Activated CD8-positive, alpha-beta memory T cell treated with anti-CD3 and anti-CD28 coated beads, Interleukin-2, amount 50 U/mL, for 24 hours (primary cell): ENCODE data around the gene BOD1.

Experiments
- DNase-seq: peaks from one replicate; pipeline ENCODE4 v3.0.0-alpha.2; 2020; ENCODE audit errors: extremely low read depth

Gene BOD1

DNA sequence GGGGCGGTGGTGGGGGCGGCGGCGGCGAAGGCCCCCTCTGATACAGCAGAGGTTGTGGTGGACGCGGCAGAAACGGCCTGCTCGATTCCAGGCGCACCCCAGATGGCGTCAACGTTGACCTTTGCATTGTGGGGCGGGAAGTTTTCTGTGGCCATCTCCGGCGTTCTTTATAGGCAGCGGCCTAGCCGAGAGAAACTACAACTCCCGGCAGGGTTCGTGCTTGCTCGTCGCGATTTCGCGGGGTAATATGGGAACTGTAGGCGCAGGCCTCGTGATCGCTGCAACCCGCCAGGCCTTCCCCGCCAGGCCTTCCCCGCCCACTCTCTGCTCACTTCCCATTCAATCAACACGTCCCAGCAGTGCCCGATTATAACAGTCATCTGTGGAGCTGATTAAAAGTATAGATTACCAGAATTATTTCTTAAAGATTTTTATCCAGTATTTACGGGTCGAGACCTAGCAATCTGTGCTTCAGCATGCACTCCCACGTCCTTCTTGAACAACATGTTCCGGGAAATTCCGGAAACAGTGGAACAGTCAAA is at the start of gene BOD1:
Gene BOD1, minus strand, starts transcription at position 74 of the 542 bp plus-strand sequence. CDS start 214 bp downstream, outside the sequence.
- DNase-seq: peak; percentile 95

GRCh38 chr5:173665326-173665725 is 48.9 kb upstream of the BOD1 start:
- no peak for DNase-seq

- no peak for DNase-seq
These were observed 47.7 kb upstream of the BOD1 start for GRCh38 chr5:173664154-173664526.

- DNase-seq: no peak
These were observed 47.1 kb upstream of the BOD1 start for GRCh38 chr5:173663352-173664153.

GRCh38 chr5:173662581-173663351 is 46.3 kb upstream of the BOD1 start:
- no peak for DNase-seq

DNA sequence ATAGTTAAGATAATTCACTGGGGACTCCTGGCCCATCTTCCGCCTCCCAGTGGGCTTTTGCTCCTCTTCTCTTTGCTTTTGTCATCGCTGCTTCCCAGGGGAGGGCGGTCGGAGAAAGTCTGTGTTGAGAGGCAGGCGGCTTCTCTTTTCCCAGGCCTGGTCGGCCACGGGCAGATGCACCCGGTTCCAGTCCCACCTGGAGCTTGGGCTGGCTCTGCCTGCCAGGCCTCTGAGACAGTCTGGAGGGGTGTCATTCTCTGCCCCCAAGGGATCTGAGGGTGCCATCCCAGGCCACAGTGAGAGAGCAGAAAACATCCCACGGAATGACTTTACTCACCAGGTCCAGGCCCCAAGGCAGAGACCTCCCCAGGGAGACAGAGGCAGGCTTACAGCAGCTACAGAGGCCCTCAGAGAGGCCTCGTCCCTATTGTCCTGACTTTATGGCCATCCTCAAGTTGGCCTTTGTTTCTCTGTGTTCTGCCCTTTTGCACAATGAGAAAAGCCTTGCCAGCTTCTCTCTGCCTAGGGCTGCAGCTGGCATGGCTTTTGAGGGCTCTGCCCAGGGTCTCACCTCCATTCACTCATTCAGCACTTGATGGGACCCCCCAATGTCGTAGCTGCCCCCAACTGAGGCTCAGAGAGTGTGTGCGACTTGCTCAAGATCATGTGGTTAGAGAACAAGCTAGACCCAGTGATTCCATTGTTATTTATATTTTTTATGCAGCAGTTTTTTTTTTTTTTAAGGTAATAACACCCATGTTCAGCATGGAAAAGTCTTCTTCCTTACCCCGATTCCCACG is 44.2 kb upstream of the BOD1 start:
- no peak for DNase-seq

DNA sequence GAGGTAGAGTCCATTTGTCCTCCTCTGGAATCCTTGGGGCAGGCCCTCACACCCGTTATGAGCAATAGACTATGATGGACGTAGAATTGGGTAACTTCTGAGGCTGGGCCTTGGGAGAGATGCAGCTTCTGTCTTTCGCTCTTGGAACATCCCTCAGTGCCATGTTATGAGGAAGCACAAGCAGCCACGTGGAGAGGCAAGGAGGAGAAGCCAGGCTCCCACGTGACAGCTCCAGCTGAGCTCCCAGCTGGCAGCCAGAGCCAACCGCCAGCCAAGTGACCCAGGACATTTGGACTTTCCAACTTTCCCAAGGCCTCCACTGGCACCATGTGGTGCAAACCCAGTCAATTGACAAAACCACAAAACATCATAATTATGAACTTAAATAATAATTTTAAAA is 43.0 kb upstream of the BOD1 start:
- DNase-seq: no peak

DNA sequence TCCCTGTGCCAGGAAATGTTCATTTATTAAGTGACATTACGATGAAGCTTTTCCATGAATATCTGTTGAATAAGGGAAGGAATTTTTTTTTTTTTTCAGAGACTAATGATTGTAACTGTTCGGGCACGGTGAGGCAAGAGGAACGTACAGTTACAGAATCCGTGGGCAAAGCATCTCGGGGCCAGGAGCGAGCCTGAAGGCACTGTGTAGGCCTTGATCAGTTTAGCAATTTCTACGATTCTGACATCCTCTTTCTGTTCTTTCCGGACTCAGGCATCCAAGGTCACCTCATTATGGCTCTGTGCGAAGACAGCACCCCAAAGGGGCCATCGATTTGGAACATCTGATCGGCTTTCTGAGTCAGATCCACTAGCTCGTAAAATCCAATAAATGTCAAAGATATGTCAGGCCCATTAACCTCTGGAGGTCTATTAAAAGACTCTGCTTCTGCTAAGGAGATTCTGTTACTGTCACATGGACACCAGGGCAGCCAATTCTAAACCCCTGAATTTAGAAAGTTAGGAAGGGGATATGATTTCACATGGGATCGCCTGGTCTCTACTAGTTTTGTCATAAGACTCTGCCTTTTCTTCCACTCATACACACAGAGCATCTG is 41.4 kb upstream of the BOD1 start:
- no peak for DNase-seq

GRCh38 chr5:173655196-173655797 is 38.8 kb upstream of the BOD1 start:
- no peak for DNase-seq

DNA sequence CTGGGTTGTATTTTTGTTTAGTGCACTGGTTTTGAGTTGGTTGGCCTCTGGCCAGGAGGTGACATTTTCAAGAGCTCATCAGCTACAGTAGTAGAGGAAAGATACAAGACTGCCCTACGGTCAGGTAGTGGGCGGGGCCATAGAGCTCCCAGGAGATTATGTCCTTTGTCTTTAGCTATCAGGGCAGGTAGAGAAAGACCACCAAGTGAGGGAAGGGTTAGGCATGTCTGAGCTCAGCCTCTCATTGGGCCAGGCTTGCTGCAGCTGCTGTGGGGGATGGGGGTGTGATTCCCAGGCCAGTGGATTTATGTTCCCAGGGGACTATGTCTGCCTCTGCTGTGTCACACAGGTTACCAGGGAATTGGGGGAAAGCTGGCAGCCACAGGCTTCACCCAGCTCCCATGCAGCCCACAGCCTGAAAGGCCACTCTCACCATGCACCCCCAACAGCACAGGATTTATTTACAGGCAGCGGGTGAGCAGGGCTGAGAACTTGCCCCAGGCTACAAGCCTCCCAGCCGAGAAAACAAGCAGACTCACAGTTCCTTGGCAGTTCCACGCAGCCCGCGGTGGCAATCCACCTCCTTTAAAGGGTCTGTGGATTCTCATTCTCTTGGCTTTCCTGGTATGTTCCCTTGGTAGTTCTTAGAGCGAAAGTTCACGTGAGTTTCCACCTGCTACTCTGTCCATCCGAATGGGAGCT is 37.5 kb upstream of the BOD1 start:
- no peak for DNase-seq

- no peak for DNase-seq
These were observed 31.9 kb upstream of the BOD1 start for GRCh38 chr5:173648308-173648866.

- no peak for DNase-seq
These were observed 30.2 kb upstream of the BOD1 start for GRCh38 chr5:173646692-173647091.

- no peak for DNase-seq
These were observed 29.6 kb upstream of the BOD1 start for GRCh38 chr5:173645890-173646574.

DNA sequence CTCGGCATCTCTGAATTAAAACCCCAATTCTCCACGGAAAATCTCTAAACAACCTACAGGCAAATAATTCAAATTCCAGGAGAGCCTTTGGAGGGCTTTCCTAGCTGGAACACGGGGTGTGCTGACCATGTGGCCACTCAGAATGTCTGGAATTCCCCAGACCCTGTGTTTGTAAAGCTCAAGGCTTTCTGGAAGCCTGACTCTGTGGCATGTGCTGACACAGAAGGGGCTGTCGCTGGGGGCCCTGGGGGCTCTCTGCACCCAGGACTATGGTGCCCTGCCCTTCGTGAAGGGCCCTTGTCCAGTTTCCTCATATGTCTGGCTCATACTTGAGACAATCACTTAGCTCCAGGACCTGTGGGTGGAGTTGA is 29.0 kb upstream of the BOD1 start:
- DNase-seq: no peak

GRCh38 chr5:173644673-173645436 is 28.4 kb upstream of the BOD1 start:
- DNase-seq: no peak

- DNase-seq: no peak
These were observed 27.5 kb upstream of the BOD1 start for GRCh38 chr5:173643964-173644363.

DNA sequence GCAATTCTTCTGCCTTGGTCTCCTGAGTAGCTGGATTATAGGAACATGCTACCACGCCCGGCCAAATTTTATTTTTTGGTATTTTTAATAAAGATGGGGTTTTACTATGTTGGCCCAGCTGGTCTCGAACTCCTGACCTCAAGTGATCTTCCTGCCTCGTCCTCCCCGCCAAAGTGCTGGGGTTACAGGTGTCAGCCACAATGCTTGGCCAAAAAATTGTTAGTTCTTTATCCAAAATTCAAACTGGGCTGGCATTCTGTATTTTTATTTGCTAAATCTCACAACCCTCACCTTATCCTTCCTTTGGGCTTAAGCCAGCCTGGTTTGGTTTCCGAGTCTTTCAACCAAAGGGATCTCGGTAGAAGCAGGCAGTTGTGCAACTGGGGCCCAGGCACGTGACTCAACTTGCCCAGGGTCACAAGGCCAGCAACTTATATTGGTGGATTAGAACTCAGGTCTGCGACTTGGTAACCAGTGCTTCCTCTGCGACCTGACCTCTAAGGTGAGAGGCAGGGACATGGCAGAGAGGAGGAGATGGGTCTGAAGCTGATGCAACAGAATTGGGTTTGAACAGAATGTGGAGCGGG is 26.5 kb upstream of the BOD1 start:
- no peak for DNase-seq

- DNase-seq: no peak
These were observed 25.9 kb upstream of the BOD1 start for GRCh38 chr5:173642191-173642816.
